ENCODE data around the gene MRFAP1L1.

Gene MRFAP1L1

DNA sequence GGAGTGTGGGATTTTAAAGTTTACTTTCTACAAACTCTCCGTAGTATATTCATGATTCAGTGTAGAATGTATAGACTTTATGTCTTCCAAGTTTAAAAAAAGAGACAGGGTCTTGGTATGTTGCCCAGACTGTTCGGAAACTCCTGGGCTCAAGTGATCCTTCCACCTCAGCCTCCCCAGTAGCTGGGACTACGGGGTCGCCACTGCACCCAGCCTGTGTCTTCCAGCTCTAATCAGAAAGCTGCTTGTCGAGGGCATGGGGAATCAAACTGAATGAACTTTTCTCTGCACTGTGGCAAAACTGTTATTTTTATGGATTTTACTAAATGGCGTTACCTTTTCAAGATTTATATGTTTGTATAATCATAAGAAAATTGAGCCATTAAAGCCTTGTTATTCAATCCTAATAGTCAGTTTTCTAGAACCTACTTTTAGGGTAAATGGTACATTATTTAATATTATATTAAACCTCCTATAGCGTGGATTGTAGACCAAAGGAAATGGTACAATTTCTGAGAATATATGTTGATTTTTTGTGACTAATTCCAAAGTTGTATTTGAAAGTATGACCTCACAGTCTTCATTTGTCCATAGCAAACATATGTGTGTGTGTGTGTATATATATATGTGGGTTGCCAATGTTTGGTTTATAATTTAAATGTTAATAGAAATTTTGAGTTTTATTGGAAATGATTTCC lies 7.4 kb upstream of the MRFAP1L1 start:
- H3K36me3 ChIP-seq (ENCODE audit: control insufficient read depth, insufficient read depth, low read length) = no peaks in the 10 kb centered on the region
- H3K4me2 ChIP-seq (ENCODE audit: low read length) = peak overlapping the region; percentile 95
- no peaks in the 10 kb centered on the region for H3K27me3 ChIP-seq (ENCODE audit: control insufficient read depth, insufficient read depth, low read length)
- H3K4me1 ChIP-seq = no peaks in the 10 kb centered on the region
- no peak for TF ChIP-seq CTCF (IDR thresholded peaks at IDR 0.05)
- no peaks in the 10 kb centered on the region for H3K9me3 ChIP-seq (ENCODE audit: control insufficient read depth, low read length)
- H3K79me2 ChIP-seq = no peaks in the 10 kb centered on the region
- H3K9ac ChIP-seq = no peak overlapping the region
- H3K4me3 ChIP-seq (ENCODE audit: low read depth, low read length) = peak overlapping the region; percentile 54
- H3K27ac ChIP-seq = no peak overlapping the region
- H2AFZ ChIP-seq = no peak overlapping the region

DNA sequence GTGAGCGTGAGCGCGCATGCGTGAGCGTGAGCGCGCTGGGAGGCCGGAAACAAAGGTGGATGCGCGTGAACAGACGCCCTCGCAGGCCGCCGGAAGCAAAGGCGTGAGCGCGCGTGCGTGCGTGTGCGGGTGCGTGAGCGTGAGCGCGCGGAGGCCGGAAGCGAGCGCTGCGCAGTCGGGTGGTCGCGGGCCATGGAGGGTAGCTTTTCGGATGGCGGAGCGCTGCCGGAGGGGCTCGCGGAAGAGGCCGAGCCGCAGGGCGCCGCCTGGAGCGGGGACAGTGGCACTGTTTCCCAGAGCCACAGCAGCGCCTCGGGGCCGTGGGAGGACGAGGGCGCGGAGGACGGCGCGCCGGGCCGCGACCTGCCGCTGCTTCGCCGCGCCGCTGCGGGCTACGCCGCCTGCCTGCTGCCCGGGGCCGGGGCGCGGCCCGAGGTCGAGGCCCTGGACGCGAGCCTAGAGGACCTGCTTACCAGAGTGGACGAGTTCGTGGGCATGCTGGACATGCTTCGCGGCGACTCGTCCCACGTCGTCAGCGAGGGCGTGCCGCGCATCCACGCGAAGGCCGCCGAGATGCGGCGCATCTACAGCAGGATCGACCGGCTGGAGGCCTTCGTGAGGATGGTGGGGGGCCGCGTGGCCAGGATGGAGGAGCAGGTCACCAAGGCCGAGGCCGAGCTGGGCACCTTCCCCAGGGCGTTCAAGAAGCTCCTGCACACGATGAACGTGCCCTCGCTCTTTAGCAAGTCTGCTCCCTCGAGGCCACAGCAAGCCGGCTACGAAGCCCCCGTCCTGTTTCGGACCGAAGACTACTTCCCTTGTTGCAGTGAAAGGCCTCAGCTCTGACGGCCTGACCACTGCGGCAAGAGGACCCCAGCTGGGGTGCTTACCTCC lies 6.6 kb upstream of the MRFAP1L1 start, which contains the start of gene BLOC1S4:
TSS of gene BLOC1S4 (plus strand) at position 157 of the 894 bp plus-strand sequence. CDS start at position 193, 36 bp downstream.
- Histone ChIP-seq H3K27me3 (ENCODE audit: control insufficient read depth, insufficient read depth, low read length) (no peaks in the 10 kb centered on the region), H3K4me3 (ENCODE audit: low read depth, low read length) (peak within 1 kb of the TSS; percentile 54), H3K4me1 (no peaks in the 10 kb centered on the region), H3K79me2 (no peaks in the 10 kb centered on the region), H3K27ac (peak within 1 kb of the TSS; percentile 69), H3K4me2 (ENCODE audit: low read length) (peak within 1 kb of the TSS; percentile 95), H3K9me3 (ENCODE audit: control insufficient read depth, low read length) (no peaks in the 10 kb centered on the region), H3K9ac (peak within 1 kb of the TSS; percentile 61), H2AFZ (peak within 1 kb of the TSS; percentile 68), H3K36me3 (ENCODE audit: control insufficient read depth, insufficient read depth, low read length) (no peaks in the 10 kb centered on the region)
- no peak for TF ChIP-seq CTCF (IDR thresholded peaks at IDR 0.05)

DNA sequence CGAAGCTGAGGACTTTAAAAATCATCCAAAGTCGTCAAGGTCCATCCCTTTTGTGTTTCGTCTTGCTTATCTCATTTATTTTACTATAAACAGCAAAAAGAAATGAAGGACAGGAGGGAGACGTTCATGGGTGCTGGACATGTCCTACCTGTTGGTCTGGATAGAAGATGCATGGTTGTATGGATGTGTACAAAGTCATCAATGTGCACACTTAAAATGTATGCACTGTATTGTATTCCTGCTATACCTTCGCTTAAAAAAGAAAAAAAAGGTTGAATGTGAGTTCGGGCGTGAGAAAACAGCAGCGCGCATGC lies 6.0 kb upstream of the MRFAP1L1 start:
- H3K27ac ChIP-seq = peak overlapping the region; percentile 69
- no peak for TF ChIP-seq CTCF (IDR thresholded peaks at IDR 0.05)

GRCh38 chr4:6714954-6715353 lies 5.3 kb upstream of the MRFAP1L1 start:
- H3K9ac ChIP-seq = no peak overlapping the region
- H3K27ac ChIP-seq = no peak overlapping the region
- no peak overlapping the region for H3K4me3 ChIP-seq (ENCODE audit: low read depth, low read length)
- H3K36me3 ChIP-seq (ENCODE audit: control insufficient read depth, insufficient read depth, low read length) = no peaks in the 10 kb centered on the region
- no peak overlapping the region for H3K4me2 ChIP-seq (ENCODE audit: low read length)
- no peaks in the 10 kb centered on the region for H3K27me3 ChIP-seq (ENCODE audit: control insufficient read depth, insufficient read depth, low read length)
- H3K4me1 ChIP-seq = no peaks in the 10 kb centered on the region
- no peaks in the 10 kb centered on the region for H3K9me3 ChIP-seq (ENCODE audit: control insufficient read depth, low read length)
- no peak for TF ChIP-seq CTCF (IDR thresholded peaks at IDR 0.05)
- H3K79me2 ChIP-seq = no peaks in the 10 kb centered on the region
- no peak overlapping the region for H2AFZ ChIP-seq

More for the DNA sequence above, 6.0 kb upstream of the MRFAP1L1 start:
- H3K9ac ChIP-seq = no peak overlapping the region
- H3K4me3 ChIP-seq (ENCODE audit: low read depth, low read length) = peak overlapping the region; percentile 54
- no peaks in the 10 kb centered on the region for H3K4me1 ChIP-seq
- no peaks in the 10 kb centered on the region for H3K79me2 ChIP-seq
- peak overlapping the region; percentile 95 for H3K4me2 ChIP-seq (ENCODE audit: low read length)
- no peaks in the 10 kb centered on the region for H3K9me3 ChIP-seq (ENCODE audit: control insufficient read depth, low read length)
- H2AFZ ChIP-seq = peak overlapping the region; percentile 68
- no peaks in the 10 kb centered on the region for H3K36me3 ChIP-seq (ENCODE audit: control insufficient read depth, insufficient read depth, low read length)
- no peaks in the 10 kb centered on the region for H3K27me3 ChIP-seq (ENCODE audit: control insufficient read depth, insufficient read depth, low read length)
